SU-DHL-6 (cell line): Measurements from ENCODE around the gene ITIH3.

Source experiments
- CTCF ChIP-seq: fragments of 200-600 bp; sonication (generic); IDR thresholded peaks from one replicate; pipeline ENCODE4 v1.5.1; 2017; ENCODE audit warnings: antibody characterized with exemption, mild to moderate bottlenecking, low read length, moderate library complexity; ENCODE audit not compliant: insufficient read depth, poor library complexity, severe bottlenecking
- EZH2phosphoT487 ChIP-seq: fragments of 200-600 bp; sonication (generic), shearing (Covaris generic); conservative IDR thresholded peaks from 2 replicates; pipeline ENCODE4 v1.6.1; 2018; ENCODE audit warnings: mild to moderate bottlenecking, antibody characterized with exemption, low read length, moderate library complexity, mixed read lengths

DNA sequence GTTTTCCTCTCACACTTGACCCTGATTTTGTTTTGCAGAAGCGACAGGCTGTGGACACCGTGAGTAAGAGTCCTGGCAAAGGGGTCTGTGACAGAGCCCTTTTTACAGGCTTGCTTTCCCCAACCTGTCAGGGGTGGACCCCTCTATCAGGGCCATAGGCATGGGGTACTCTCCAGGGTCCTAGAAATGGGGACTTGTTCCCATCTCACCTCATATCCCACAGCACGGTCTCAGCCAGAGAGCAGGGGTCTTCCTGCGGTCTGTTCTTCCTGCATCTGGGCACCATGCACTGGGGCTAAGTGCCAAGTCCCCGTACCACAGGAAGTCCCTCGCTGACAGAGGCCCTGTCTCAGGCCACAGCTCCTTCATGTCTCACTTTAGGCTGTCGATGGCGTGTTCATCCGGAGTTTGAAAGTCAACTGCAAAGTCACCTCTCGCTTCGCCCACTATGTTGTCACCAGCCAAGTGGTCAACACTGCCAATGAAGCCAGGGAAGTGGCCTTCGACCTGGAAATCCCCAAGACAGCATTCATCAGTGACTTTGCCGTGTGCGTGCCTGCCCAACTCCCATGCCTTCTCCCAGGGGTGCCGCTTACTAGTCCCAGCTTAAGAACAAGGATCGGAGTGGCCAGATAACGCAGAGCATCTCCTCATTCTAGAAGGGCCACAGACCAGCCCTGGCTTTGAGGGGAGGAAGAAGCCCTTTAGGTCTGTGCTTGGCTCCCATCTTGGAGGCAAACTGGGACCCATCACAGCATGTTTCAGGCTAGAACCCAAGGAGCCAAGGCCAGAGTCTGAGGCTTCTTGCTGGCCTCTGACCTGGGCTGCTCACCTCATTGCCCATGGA is 16.4 kb upstream of the ITIH3 start:
- TF ChIP-seq CTCF (no peak), EZH2phosphoT487 (no peak)
